Neural cell (in vitro differentiated cells): ENCODE data around the gene ADGRL1.
"Not testable (repeated sequence)": the region's sequence is repeated elsewhere in the genome, so short reads cannot be mapped to it uniquely, and the experiment has no call there.

Experiments
- POLR2AphosphoS5 ChIP-seq: IDR thresholded peaks from 2 replicates; pipeline ENCODE4 v1.6.1; 2012
- SMC3 ChIP-seq: fragments of 450-650 bp; conservative IDR thresholded peaks from 2 replicates; pipeline ENCODE4 v1.6.1; 2014; ENCODE audit warnings: antibody characterized with exemption, mild to moderate bottlenecking, moderate library complexity; ENCODE audit not compliant: poor library complexity
- TF ChIP-seq, protein P1 (sequence below): fragments of 450-650 bp; IDR thresholded peaks from 2 replicates; pipeline ENCODE4 v1.5.1; 2014; ENCODE audit warnings: antibody characterized with exemption, mild to moderate bottlenecking, moderate library complexity; ENCODE audit not compliant: poor library complexity, severe bottlenecking

DNA sequence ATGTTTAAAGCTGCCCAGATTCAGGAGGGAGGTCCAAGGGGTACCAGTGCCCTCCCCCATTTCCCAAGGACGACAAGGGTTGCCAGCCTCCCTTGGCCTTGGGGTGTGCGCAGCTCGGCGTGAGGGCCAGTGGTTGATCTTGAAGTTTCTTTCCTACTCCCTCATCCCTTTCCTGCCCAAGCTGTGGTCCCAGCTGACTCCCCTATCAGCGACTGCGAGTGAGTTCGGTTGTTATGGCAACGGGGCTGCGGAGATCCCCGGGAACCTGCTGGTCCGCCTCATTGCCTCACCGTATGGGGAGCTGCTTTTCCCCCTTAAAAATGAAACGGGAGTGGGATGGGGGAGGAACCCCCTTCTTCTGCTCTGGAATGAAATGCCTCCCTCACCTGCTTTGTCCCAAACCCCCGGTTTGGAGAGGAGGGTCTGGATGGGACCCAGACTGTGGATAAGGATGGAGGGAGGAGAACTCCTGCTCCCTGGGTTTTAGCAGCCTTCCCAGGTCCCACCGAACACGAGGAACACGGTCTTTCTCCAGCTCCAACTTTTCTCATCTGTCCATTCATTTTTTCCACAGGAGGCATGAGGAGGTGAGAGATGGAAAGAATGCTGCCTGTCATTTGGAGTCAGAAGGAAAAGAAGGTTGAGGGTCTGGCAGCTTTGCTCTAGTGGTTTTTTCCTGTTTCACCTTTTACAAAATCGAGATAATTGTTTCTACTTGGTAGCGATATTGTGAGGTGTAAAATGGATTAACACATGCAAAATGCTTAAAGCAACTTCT lies 48.0 kb upstream of the ADGRL1 start:
- TF ChIP-seq, protein P1, sequence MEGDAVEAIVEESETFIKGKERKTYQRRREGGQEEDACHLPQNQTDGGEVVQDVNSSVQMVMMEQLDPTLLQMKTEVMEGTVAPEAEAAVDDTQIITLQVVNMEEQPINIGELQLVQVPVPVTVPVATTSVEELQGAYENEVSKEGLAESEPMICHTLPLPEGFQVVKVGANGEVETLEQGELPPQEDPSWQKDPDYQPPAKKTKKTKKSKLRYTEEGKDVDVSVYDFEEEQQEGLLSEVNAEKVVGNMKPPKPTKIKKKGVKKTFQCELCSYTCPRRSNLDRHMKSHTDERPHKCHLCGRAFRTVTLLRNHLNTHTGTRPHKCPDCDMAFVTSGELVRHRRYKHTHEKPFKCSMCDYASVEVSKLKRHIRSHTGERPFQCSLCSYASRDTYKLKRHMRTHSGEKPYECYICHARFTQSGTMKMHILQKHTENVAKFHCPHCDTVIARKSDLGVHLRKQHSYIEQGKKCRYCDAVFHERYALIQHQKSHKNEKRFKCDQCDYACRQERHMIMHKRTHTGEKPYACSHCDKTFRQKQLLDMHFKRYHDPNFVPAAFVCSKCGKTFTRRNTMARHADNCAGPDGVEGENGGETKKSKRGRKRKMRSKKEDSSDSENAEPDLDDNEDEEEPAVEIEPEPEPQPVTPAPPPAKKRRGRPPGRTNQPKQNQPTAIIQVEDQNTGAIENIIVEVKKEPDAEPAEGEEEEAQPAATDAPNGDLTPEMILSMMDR, result not testable (repeated sequence)
- TF ChIP-seq POLR2AphosphoS5, result not testable (repeated sequence)
- TF ChIP-seq SMC3, result peak; percentile 43
